HG02610 (cell line): ENCODE results near the gene EBP.
"Not testable (repeated sequence)": the region's sequence is repeated elsewhere in the genome, so short reads cannot be mapped to it uniquely, and the experiment has no call there.

ENCODE experiments used
- ATAC-seq: cut with Tn5 transposase; IDR thresholded peaks from one replicate; pipeline ENCODE4 v1.9.1; 2021; ENCODE audit warnings: mild to moderate bottlenecking, moderate library complexity; ENCODE audit not compliant: unreplicated experiment

EBP gene

GRCh38 chrX:48520976-48521352 lies 644 bp upstream of the EBP start:
- ATAC-seq: no peak

DNA sequence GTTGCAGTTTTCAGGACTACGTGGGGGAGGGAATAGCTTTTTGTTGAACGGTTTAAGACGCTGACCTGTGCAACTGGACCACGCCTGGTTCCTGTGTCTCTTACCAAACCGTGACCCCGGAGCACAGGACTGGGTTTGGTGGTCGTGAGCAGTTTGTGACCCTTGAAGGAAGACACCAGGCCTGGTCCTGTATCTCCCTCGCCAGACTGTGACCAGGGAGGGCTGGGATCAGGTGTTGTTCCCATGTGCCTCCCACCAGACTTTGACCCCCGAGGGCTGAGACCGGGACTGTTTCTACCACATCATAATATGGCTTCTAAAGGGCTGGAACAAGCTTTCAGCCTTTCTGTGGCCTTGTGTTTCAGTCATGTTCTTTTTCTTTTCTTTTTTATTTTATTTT lies 683 bp downstream of the EBP start:
- no peak for ATAC-seq

GRCh38 chrX:48523682-48524081 lies 2.1 kb downstream of the EBP start:
- no peak for ATAC-seq

- ATAC-seq: not testable (repeated sequence)
These were observed 4.2 kb downstream of the EBP start for GRCh38 chrX:48525853-48526252.

DNA sequence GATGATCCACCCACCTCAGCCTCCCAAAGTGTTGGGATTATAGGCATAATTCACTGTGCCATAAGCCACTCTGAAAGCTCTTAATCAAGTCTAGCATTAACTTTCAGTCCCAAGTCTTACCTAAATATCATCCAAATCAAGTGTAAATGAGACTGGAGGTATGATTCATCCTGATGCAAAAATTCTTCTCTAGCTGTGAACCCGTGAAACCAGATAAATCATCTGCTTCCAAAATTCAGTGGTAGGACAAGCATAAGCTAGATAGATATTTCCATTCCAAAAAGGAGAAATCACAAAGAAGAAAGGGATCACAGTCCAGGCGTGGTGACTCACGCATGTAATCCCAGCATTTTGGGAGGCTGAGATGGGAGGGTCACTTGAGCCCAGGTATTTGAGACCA lies 9.1 kb downstream of the EBP start:
- ATAC-seq: no peak

- no peak for ATAC-seq
These were observed 9.9 kb downstream of the EBP start for GRCh38 chrX:48531358-48531959.

DNA sequence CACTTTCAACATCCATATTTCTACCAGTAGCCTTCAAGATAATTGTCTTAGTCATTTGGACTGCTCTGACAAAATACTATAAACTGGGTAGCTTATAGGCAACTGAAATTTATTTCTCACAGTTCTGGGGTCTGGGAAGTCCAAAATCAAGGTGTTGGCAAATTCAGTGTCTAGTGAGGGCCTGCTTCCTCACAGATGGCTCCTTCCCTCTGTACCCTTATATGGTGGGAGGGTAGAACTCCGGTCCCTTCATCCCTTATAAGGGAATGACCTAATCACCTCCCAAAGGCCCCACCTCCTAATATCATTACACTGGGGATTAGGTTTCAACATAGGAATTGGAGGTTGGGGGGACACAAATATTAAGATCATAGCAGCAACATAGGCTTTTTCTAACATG lies 10.6 kb downstream of the EBP start:
- no peak for ATAC-seq

GRCh38 chrX:48533165-48533564 lies 11.6 kb downstream of the EBP start:
- no peak for ATAC-seq

DNA sequence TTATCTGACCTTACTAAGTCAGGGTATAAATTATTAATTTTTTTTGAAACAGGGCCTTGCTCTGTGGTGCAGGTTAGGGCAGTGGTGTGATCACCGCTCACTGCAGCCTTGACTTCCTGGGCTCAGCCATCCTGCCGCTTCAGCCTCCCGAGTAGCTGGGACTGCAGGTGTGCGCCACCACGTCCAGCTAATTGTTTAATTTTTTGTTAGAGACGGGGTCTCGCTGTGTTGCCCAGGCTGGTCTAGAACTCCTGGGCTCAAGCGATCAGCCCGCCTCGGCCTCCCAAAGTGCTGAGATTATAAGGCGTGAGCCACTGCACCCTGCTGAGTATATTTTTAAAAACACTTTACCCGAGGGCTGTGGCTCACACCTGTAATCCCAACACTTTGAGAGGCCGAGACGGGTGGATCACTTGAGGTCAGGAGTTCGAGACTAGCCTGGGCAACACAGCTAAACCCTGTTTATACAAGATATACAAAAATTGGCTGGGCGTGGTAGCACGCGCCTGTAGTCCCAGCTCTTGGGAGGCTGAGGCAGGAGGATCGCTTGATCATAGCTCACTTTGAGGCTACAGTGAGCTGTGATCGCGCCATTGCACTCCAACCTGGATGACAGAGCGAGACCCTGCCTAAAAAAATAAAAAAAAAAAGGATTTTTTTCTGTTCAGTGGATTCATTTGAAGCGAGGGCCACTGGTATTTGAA lies 17.2 kb downstream of the EBP start:
- no peak for ATAC-seq

DNA sequence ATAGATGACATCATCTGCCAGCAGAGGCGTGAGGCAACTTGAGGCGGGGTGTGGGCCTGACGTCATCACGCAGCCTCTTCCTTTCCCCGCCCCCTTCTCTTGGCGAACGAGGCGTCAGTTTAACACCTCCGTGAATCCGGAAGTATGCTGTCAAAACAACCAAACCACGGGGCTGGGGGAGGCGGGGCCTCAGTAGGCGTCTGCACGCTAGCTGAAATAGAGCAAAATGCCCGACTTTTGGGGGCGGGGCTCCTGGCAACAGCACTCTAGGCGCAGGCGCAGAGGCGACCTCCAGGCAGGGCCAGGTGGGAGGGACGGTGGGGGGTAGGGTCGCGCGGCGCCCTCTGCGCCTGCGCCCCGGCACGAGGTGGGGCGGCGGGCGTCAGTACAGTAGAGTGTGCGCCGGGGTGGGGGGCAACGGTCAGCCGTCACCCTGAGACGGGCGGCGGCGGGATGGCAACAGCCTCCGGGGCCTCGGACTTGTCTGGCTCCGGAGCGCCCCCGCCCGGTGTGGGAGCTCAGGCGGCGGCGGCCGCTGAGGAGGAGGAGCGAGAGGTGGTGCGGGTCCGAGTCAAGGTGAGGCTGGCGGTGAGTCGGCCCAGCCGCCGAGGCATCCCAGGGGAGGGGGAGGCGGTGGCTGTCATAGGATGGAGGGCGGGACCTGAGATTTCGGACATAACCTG lies 17.9 kb downstream of the EBP start, which contains the start of gene TBC1D25:
TBC1D25 (plus strand) TSS at position 370 of the 683 bp plus-strand sequence; CDS start at position 454, 84 bp downstream.
- peak; percentile 78 for ATAC-seq

- ATAC-seq: peak; percentile 41
These were observed 18.4 kb downstream of the EBP start for GRCh38 chrX:48540028-48540375.

- ATAC-seq: no peak
These were observed 18.9 kb downstream of the EBP start for GRCh38 chrX:48540480-48540879.

DNA sequence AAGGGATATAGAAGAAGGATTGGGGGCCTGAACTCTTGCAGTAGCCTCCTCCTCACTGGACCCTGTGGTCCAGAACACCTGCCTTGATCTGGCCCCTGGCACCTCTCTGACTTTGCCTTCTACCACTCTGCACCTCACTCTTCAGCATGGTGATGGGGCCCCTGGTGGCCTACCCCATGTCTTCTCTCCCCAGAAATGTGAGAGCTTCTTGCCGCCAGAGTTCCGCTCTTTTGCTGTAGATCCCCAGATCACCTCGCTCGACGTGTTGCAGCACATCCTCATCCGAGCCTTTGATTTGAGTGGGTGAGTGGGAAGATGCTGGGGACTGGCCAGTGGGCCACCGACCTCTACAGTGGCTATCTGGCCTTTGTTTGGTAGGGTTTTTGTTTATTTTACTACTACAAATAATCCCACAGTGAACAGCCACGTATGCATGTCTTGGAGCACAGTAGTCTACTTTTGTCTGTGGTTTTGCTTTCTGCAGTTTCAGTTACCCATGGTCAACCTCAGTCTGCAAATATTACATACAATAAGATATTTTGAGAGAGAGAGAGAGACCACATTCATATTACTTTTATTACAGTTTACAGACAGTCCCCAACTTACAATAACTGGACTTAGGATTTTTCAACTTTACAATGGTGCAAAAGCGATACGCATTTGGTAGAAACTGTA lies 19.7 kb downstream of the EBP start:
- no peak for ATAC-seq

GRCh38 chrX:48548871-48549270 lies 27.3 kb downstream of the EBP start:
- ATAC-seq: no peak

DNA sequence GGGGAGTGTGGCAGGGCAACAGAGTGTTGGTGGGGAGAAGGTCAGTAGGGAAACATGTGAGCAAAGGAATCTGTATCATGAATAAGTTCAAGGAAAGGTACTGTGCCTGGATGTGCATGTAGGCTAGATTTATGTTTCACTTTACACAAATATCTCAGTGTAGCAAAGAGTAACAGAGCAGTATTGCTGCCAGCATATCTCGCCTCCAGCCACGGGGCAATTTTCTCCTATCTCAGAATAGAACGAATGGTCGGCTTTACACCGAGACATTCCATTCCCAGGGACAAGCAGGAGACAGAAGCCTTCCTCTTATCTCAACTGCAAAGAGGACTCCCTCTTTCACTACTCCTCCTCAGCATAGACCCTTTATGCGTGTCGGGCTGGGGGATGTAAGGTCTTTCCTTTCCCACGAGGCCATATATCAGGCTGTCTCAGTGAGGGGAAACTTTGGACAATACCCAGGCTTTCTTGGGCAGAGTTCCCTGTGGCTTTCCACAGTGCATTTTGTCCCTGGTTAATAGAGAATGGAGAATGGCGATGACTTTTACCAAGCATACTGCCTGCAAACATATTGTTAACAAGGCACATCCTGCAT lies 34.2 kb downstream of the EBP start:
- not testable (repeated sequence) for ATAC-seq

DNA sequence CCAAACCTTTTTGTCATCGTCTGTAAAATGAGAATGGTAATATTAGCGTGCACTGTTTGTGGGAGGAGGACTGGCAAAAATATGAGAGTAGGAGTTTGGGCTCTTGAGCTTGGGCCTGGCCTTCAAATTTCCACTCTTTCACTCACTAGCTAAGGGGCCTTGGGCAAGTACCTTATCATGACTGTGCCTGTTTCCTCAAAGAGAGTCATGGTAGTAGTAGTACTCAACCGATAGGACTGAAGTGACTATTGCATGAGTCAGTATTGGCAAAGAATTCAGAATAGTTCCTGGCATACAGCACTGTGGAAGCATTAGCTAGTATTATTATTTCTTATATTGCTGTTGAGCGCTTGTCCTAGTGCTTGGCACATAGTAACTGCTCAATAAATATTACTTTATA lies 36.7 kb downstream of the EBP start:
- ATAC-seq: no peak

DNA sequence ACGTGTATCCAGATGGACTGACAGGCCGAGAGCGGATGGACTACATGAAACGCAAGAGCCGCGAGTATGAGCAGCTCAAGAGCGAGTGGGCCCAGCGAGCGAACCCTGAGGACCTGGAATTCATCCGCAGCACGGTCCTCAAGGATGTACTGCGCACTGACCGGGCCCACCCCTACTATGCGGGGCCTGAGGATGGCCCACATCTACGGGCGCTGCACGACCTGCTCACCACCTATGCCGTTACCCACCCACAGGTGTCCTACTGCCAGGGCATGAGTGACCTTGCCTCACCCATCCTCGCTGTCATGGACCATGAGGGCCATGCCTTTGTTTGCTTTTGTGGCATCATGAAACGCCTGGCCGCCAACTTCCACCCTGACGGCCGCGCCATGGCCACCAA lies 38.0 kb downstream of the EBP start:
- ATAC-seq: no peak

GRCh38 chrX:48560056-48560455 lies 38.4 kb downstream of the EBP start:
- ATAC-seq: no peak

DNA sequence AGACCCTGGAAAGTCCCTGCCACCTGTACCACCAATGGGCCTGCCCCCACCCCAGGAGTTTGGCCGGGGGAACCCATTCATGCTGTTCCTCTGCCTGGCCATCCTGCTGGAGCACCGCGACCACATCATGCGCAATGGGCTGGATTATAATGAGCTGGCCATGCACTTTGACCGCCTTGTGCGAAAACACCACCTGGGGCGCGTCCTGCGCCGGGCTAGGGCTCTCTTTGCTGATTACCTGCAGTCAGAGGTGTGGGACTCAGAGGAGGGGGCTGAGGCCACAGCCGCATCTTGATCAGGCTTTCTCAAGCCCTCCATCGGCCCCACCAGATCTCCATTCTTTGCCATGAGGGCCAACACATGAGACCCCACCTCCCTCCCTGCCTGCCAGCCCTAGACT lies 39.1 kb downstream of the EBP start:
- no peak for ATAC-seq

DNA sequence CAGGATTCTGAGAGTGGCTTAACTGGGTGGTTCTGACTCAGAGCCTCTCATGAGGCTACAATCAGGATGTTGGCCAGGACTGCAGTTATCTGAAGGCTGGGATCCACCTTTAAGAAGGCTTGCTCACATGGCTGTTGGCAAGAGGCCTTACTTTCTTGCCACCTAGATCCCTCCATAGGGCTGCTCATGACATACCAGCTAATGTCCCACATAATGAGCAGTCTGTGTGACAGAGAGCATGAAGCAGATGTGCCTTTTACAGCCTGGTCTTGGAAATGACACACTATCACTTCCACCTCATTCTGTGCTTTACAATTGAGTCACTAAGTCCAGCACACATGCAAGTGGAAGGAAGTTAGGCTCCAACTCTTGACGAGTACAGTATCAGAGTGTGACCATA lies 48.4 kb downstream of the EBP start:
- peak; percentile 73 for ATAC-seq

DNA sequence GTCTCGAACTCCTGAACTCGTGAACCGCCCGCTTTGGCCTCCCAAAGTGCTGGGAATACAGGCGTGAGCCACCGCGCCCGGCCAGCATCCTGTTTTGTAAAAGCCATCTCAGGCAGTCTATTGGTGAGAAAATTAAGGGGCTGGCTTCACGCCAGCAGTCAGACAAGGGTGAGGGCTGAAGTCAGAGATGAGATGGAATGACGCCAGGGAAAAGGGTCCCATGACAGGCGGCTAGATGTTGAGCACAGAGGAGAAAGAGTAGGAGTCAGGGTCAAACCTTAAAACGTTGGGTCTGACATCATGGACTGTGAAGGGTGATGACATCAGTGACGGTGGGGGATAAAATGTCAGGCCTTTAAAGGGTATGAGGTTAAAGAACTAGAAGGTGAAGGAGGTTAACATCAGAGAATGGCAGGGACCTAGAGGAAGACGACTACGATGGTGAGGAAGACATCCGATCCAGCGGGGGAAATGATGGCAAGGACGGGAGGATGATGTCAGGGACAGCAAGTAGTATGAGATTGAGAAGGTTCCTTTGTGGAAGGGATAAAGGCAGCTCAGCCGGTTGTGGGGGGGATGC lies 52.2 kb downstream of the EBP start:
- ATAC-seq: no peak
